Activated gamma-delta T cell treated with Interleukin-2 at 50 U/mL for 16 hours (primary cell): ENCODE data around the gene FAM222B.

ENCODE experiments used
- DNase-seq: peaks from one replicate; pipeline ENCODE4 v3.0.0-alpha.2; 2020

FAM222B gene

DNA sequence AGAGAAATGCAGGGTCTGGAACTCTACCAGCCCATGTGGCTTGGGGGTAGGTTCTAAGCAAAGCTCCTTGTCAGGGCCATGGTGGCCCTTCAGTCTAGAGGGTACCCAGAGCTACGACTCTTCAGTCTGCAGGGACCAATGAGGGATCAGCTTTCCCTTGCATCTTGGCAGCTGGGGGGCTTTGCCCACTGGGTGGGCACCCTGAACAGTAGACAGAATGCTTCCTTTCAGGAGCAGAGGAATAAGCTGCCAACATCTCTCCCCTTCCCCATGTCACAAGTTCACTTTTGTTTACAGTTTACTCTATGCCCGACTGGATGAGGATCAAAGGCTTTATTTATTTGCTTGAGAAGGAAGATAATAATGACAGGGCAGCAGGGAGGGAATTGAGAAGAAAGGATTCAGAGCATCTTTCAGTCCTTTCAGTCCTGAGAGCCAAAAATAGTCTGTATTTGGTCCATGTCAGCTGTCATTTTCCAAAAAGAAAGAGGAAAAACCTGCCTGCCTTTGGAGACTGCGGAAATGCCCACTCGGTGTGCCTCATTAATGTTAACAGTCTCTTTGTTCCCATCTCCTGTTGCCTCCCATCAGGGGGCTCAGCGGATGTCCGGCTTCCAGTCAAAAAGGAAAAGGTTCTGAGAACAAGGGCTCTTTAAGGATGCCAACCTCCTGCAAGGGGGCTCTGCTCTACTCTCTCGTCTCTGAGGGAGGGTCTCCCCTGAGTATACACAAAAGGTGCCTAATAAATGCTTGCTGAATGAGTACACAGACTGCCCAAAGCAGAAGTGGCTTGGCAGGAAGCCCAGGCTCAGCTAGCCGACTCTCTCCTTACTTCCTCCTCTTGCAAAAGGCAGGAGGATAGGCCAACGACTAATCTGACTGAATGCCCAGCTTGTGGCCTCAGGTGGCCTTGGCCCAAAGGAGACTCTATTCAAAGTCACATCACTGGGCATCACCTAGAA lies 81.7 kb downstream of the FAM222B start:
- DNase-seq, result no peak

DNA sequence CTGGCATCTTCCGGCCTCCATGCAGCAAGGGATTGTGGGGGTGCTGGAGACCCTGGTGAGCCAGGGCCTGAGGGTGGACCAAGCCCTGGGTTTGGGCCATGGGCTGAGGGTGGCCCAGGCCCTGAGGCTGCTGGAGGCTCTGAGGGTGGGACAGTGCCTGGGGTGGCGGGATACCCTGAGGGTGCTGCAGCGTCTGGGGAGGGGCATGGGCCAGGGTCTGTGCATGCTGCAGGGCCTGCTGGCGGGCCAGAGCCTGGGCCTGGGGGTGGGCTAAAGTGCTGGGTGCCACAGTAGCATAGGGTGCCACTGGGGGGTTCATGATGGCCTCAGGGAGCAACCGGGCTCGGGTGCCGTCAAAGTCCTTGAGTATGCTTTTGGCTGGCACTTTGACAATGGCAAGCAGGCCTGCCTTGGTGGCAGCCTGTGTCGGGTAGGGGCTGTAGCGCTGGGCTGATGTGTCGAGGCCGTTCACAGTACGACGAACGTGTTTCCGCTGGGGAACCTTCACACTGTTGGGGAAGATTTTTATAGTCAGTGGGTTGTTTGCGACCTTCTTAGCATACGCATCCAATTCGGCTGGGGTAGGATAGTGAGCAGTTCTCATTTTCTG lies 83.2 kb downstream of the FAM222B start:
- no peak for DNase-seq

DNA sequence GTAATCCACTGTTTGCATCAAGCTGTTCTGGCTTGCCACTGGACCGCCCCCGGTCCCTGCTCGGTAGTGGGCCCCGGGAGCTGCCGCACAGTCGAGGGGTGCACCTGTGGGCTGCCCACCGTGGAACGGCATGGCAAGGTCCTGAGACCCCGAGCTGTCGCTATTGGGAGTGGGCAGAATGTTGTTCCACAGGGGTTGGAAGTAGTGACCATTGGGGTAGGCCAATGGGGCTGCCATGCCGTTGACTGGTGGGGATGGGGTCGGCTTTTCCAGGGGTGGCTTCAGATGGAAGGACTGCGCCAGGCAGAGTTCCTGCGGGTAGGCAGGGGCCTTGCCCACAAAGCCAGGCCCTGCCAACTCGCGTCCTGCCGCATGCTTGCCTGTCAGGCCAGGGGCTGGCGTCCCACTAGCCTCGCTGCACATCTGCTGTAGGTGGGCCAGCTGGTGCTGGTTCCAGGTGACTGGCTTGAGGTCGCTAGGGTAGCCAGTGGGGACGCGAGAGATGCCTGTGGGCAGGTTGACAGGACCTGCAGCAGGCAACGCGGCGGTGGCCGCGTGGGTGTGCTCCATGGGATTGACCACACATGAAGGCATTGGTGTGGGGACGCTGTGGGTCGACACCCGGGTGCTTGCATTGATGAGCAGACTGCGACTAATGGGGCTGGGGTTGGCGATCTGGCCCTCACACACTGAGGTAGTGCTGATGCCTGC lies 84.0 kb downstream of the FAM222B start:
- DNase-seq, result no peak

DNA sequence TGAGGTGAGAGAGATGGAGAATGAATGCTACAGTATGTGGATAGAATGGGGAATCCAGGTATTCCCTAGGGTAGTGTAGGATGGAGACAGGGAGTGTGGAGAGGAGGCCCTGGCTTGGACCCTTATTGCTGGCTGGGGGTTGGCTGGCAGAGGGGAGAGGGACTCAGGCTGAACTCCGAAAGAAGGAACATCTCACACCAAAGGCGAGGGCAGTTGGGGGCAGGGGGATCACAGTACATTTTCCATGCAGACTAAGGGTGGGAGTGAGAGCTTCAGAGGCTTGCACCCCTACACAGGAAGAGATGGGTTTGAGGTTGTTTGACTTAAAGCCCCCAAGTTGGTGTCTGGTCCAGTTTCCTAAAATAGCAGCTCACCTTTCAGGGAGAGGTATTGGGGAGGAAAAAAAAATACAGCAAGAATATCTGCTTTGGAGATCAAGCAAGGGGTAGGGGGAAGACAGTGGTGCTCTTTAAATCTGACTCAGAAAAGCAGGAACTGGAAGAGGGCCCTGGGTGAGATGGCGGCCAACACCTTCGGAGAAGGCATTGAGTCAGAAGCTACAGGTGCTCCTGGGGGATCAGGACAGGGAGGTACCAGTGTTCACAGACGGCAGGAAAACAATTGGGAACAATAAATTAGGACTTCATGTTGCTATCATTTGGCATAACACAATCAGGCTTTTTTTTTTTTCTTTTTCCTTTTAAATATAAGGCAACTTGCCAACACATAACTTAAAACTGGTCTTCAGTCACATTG lies 86.4 kb downstream of the FAM222B start:
- DNase-seq, result no peak

DNA sequence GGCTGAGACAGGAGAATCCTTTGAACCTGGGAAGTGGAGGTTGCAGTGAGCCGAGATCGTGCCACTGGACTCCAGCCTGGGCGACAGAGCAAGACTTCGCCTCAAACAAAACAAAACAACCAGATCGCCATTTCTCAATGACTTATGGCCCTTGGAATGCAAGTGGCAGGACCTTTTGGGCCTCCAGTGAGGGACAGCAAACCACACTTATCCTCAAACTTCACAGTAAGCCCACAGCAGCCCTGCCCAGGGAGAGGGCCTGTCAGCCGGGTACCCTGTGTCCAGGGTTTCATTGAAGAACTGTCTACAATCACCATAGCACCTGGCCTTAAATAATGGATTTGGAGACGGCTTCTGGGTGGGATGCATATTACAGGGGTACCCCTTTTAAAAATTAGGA lies 87.1 kb downstream of the FAM222B start:
- no peak for DNase-seq

DNA sequence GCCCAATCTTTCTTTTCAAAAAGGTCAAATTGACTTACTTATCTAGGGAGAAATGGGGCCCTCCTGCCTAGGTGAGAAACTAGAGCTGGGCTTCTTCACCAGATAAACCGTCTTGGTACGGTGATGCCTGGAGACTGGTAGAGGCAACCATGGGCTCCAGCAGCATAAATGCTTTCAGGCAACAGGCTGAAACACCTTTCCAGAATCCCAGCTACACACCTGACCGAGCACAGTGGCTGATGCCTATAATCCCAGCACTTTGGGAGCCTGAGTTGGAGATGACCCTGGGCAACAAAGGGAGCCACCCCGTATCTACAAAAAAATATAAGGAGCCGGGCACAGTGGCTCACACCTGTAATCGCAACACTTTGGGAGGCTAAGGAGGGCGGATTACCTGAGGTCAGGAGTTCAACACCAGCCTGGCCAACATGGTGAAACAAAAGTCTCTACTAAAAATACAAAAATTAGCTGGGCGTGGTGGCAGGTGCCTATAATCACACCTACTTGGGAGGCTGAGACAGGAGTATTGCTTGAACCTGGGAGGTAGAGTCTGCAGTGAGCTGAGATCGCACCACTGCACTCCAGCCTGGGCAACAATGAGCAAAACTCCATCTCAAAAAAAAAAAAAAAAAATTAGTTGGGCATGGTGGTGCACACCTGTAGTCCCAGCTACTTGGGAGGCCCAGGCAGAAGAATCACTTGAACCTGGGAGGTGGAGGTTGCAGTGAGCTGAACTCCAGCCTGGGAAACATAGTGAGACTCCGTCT lies 90.8 kb downstream of the FAM222B start:
- DNase-seq, result no peak

DNA sequence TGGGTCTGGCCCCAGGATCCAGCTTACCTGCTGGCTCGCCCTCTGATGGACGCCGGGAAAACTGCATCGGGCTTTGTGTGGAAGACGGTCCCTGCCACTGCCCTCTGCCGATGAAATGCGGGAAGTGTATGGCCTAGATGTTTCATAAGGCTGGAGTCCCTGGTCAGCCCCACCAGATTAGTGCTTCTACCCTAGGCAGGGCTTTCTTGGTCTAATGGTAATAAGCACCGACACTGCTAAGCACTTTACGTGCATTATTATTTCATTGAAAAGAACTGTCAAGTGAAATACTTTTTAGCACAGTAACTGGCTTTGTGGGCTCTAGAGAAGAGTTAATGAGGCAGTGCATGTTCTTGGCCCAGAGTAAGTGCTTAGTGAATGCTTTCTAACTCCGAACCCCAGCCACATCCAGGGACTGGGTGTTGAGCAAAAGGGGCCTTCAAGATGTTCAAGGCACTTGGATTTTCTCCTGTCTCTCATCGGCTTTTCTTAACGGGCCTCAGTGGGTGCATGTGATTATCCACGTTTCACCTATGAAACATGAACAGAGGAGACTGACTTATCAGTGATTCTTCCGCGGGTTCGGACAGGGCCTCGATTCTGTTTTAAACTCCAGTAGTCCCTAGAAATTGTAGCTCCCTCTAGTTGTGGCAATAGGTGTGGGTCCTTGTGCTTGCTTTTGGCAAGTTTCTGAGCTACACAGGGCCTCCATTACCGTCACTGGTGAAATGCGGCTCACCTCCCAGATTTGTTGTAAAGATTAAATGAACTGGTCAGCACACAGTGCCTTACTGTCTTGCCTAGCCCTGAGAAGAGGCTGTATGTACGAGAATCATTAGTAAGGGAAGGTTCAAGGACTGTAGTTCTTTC lies 92.2 kb downstream of the FAM222B start:
- DNase-seq, result peak; percentile 88

DNA sequence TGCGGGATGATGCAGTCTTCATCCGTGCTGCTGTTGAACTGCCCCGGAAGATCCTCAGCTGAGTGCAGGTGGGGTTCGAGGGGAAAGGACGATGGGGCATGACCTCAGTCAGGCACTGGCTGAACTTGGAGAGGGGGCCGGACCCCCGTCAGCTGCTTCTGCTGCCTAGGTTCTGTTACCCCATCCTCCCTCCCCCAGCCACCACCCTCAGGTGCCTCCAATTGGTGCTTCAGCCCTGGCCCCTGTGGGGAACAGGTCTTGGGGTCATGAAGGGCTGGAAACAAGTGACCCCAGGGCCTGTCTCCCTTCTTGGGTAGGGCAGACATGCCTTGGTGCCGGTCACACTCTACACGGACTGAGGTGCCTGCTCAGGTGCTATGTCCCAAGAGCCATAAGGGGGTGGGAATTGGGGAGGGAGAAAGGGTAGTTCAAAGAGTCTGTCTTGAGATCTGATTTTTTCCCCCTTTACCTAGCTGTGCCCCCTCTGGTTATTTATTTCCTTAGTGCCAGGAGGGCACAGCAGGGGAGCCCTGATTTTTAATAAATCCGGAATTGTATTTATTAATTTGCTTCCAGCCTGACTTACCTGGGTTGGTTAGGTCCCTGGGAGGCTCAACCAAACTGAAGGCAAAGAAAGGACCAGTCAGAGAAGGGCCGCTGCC lies 92.9 kb downstream of the FAM222B start:
- DNase-seq, result no peak

DNA sequence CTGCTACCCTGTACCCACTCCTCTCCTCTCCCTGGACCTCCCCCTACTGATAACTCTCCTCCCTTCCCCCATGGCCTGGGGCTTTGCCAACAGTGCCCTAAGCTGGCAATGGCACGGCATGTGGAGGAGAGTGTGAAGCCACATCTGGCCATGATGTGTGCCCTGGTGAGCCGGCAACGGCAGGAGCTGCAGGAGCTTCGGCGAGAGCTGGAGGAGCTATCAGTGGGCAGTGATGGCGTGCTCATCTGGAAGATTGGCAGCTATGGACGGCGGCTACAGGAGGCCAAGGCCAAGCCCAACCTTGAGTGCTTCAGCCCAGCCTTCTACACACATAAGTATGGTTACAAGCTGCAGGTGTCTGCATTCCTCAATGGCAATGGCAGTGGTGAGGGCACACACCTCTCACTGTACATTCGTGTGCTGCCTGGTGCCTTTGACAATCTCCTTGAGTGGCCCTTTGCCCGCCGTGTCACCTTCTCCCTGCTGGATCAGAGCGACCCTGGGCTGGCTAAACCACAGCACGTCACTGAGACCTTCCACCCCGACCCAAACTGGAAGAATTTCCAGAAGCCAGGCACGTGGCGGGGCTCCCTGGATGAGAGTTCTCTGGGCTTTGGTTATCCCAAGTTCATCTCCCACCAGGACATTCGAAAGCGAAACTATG lies 93.6 kb downstream of the FAM222B start:
- DNase-seq, result no peak

DNA sequence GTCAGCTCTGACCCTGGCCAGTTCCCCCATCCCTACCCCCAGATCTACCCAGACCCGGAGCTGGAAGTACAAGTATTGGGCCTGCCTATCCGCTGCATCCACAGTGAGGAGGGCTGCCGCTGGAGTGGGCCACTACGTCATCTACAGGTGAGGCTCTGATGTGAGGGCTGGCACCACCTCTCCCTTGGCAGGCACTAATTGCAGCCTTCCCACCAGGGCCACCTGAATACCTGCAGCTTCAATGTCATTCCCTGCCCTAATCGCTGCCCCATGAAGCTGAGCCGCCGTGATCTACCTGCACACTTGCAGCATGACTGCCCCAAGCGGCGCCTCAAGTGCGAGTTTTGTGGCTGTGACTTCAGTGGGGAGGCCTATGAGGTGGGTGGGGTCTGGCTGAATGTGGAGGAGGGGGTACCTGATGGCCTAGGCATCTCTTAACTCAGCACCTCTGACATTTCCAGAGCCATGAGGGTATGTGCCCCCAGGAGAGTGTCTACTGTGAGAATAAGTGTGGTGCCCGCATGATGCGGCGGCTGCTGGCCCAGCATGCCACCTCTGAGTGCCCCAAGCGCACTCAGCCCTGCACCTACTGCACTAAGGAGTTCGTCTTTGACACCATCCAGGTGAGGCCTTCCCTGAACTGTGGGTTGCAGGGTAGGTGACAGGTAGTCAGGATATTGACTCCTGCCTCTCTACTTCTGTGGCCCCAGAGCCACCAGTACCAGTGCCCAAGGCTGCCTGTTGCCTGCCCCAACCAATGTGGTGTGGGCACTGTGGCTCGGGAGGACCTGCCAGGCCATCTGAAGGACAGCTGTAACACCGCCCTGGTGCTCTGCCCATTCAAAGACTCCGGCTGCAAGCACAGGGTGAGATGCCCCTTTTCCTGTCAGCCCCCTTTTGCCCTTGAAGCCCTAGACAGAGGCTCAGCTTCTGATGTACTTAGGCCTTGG lies 94.5 kb downstream of the FAM222B start:
- DNase-seq, result no peak

DNA sequence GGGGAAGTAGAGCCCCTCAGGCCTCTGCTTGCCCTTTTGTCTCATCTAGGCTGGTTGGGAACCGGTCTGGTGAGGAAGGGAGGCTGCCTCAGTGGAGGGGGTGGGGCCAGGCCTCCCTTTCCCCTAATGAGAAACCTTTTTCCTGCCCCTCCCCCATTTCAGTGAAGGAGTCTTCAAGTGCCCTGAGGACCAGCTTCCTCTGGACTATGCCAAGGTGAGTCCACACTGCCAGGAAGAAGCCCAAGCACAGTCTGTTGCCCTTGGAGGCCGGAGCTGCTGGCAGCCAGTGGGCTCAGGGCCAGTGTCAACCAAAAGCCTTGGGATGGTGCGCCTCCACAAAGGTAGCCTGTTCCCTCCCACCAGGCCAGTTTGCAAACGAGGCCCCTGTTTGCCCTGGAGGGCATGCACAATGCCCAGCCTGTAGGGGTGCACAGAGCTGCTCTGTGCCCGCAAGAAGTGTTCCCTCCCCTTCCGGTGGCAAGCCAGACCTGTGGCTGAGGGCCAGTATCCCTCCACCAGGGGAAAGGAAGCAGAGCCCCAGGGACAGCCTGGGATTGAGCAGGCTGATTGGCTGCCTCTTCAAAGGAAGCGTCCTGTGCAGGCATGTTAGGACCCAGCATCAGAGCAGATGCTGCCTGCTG lies 95.4 kb downstream of the FAM222B start:
- no peak for DNase-seq

DNA sequence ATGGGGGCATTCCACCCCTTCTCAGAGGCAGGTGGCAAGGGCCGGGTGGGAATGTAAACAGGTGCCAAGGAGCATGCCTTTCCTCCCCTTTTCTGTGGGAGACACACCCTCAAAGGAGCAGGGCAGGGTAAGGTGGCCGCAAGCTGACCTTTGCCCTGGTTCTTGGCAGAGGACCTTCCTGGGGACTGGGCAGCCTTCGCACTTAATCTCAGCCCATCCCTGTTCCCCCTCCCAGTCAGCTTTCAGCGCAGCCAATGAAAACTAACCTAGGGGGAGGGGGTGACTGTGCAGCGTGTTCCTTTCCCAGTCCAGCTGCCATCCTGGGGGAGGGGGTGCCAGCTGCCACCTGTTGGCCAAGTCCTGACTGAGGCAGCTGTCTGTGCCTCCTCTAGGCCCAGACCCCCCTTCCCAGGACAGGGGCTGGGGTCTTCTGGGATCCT lies 96.0 kb downstream of the FAM222B start:
- no peak for DNase-seq

DNA sequence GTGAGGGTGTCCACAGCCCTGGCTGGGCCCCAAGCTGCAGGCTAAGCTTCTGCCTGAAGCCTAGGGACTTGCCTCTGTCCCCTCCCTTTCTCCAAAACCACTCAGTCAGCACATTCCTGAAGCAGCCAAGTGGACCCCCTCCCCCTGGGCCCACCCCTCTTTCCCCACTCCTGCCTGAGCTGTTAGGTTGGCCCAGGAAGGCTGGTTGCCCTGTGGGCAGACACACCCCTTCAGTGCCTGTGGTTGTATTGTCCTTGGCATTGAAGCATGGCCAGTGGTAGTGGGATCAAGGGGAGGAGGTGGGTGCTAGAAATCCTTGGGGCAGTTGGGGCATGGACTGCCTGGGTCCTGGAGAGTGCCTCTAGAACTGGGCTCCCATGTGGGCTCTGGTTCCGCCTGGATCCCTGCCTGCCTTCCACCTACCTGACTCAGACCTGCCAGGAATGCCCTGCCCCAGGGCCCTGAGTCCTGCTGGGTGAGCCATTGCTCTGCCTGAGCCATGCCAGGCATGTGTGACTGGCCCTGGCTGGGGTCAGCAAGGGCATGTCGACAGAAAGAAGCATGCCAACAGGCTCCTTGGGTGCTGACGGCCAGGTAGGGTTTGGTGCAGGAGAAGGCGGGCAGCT lies 96.7 kb downstream of the FAM222B start:
- no peak for DNase-seq

DNA sequence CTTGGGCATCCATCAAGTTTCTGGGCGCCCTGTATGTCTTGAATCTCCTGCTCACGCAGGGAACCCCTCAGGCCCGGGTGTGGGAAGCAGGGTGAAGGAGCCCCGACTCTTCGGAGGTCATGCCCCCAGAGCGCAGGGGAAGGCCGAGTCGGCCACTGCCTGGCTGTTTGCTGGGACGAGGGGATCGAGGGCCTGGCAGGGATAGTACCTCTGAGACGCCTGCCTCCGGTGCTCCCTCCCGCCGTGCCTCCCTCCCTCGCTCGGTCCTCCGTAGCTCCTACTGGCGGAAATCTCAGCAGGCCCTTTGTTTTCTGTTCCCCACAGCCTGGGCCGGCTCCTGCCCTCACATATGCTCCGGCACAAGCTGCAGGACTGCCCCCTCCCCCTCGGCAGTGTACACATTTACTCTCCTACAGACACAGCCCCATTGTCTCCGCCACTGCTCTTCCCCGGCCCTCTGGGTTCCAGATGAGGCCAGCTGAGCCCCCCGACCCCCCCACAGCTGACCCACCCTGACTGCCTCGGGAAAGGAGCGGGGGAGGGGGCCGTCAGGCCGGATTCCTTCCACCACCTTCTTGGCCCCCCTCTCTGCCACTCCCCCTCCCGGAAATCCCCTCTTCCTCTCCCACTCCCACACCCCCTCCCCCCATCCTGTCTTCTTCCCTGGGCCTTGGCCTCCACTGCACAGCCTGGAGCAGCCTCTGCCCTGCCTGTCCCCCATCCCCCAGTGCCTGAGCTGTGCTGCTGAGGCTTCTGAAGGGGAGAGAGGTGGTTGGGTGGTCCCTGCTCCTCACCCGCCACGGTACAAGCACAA lies 97.4 kb downstream of the FAM222B start:
- no peak for DNase-seq

DNA sequence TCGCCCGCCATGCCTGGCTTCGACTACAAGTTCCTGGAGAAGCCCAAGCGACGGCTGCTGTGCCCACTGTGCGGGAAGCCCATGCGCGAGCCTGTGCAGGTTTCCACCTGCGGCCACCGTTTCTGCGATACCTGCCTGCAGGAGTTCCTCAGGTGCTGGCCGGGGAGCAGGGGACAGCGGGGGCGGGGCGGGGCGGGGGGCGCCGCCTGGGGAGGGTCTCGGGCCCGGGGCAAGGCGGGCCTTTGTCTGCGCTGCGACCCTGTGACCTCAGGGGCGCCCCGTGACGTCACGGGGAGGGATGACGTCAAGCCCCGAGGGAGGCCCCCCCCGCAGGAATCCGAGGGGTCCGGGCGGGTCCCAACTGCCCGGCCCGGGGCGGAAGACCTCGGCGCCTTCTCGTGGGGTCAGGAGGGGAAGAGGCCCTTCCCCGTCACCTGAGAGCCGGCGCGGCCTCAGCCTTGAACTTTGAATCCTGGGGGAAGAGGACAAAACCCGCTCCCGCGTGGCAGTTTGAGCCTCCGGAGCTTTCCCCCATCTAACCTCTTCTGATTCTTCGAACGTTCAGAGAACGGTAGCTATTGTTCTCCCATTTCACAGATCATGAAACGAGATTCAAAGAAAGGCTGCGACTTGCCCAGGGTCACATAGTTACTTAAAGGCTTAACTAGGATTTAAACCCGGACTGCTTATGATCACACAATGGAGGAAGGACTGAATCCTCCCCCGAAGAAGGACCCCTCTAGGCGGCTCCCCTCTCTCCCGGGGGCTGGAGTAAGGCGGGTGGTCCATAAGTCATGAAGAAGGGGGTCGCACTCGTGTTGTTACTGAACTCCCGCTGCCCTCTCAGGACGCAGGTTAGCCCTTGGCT lies 98.3 kb downstream of the FAM222B start:
- DNase-seq, result peak; percentile 51
